HG03139 (cell line): ENCODE data around the gene NAALADL1.
"Not testable (repeated sequence)": the region's sequence is repeated elsewhere in the genome, so short reads cannot be mapped to it uniquely, and the experiment has no call there.

ENCODE experiments used
- ATAC-seq: cut with Tn5 transposase; IDR thresholded peaks from one replicate; pipeline ENCODE4 v1.9.1; 2021; ENCODE audit not compliant: unreplicated experiment

Gene NAALADL1

DNA sequence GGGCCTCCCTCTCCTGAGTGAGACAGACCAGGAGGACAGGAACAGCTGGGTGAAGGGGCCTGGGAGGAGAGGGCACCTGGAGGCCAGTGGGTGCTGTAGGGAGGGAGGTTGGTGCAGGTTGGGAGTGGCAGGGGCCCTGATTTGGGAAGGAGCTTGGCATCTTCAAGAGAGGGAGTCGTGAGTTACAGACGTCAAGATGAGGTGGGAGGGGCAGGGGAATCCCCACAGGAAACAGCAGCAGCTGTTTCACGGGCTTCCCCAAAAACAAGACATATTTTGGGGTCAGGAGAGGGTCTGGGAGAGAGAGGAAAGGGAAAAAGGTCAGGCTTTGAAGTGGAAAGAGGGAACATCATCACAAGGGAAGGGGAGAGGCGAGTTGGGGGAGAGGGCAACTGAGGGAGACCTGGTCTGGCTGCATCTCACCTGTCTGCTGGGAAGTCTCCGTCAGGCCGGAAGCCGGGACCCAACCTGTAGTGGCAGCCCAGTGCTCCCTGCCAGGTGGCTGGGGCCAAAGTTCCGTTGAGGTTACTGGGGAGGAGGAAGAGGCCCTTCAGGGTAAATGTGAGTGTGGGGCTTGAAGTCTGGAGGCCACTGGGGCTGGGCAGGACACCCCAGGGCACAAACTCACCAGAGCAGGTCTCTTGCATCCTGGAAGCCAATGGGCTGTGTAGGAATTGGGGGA, 4.4 kb downstream of the NAALADL1 start:
- no peak for ATAC-seq

DNA sequence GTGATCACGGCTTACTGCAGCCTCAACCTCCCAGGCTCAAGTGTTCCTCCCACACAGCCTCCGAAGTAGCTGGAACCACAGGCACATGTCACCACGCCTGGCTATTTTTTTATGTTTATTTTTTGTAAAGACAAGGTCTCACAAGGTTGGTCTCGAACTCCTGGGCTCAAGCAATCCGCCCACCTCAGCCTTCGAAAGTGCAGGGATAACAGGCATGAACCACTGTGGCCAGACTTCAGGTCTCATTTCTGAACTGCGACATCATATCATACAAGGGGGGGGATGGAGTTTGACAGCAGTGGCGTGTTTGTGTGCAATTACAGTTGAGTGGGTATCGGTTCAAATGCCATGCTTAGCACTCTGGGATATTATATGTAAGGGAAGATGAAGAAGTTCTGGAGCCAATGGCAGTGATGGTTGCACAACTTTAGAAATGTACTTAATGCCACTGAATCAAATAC, 6.9 kb downstream of the NAALADL1 start:
- ATAC-seq: no peak

DNA sequence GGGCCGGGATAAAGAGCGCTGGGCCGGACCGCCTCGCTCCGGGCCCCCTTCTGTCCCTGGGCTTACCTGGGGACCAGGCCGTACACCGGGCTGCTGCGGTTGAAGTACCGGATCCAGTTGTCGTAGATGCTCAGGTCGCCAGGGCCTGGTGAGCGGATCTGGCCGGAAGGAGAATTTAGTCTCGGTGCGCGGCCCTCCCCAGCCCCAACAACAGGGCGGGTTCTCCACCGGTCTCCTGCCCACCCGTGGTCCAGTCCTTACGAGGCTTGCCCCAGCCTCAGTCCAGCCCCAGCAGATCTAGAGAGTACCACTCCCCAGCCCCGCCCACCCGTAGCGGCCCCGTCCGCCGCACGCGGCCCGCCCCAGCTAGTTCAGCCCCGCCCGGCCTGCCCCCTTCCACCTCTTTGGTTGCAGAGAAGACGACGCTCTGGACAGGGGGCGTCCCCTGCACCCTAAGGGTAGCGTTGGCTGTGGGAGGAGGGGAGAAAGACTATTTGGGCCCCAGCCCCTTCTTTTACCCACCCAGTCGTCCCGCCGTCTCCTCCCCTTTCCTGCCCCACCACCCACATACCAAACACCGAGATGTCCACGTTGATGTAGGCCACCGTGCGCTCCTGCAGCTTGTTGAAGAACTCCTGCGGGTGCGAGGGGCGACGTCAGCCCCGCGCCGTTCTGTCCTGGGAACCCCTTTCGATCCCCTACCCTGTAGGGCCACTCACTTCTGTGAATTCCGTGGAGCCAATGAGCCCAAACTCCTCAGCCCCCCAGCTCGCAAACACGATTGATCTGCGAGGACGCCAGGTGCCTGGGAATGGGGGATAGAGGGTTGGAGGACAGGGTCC, 10.6 kb downstream of the NAALADL1 start:
- no peak for ATAC-seq

DNA sequence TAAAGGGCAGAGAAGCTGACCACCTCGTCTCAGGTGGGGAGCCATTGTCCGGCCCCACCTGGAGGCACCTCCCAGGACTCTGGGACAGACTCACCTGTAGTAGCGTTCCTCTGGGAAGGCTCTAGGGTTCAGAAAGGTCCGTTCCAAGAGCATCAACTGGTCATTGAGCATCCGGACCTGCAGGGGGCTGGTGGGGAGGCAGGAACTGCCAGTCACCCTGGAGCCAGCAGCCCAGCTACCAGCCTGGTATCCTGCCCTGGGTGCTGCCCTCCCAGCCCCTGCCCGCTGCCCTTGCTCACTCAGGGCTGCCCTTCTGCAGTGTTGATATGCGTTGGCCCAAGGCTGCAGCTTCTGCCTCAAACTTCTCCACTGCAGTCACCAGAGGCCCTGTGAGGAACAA, 12.6 kb downstream of the NAALADL1 start:
- no peak for ATAC-seq

DNA sequence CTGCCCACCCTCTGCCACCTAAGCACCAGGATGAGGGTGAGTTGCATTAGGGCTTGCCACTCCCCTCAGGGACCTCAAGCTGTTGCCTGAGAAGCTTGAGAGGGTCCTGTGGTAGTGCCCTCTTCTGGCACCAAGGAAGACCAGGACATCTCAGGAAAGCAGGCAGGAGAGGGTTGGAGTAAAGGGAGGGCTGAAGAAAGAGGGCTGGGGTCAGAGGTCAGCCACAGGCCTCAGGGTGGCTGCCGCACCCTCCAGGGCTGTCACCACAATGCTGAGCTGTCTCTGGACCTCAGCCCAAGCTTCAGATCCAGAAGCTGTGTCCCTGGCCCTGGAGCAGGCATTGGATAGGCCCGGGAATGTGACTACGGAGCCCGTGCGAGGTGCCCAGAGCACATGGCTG, 13.3 kb downstream of the NAALADL1 start:
- ATAC-seq: no peak

DNA sequence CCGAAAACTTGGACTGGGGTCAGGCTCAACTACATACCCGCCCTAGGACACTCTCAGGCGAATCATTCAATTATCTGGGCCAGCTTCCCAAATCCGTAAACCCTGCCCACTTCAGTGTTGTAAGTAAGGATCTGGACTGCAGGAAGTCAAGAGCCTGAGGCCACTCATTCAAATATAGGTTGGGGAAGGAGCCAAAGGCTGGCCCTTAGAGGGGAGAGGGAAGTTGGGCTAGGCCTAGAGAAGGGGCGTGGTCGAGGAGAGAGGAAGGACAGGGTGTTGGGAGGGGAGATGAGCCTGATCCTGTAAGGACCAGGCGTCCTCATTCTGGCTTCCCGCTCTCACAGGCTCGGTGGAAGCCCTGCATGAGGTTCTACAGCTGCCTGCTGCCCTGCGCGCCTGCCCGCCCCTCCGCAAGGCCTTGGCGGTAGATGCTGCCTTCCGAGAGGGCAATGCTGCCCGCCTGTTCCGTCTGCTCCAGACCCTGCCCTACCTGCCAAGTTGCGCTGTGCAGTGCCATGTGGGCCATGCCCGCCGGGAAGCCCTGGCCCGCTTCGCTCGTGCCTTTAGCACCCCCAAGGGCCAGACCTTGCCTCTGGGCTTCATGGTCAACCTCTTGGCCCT, 14.4 kb downstream of the NAALADL1 start:
- no peak for ATAC-seq

DNA sequence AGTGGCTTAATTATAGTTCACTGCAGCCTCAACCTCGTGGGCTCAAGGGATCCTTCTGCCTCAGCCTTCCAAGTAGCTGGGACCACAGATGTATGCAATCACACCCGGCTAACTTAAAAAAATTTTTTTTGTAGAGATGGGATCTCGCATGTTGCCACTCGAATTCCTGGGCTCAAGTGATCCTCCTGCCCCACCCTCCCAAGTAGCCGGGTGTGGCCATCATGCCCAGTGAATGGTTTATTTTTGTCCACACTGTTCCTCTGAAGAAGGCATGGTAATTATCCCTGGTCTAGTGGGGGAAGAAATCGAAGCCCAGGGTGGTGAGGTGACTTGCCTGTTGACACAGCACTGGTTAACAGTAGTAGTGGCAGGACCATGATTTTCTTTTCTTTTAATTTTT, 15.5 kb downstream of the NAALADL1 start:
- no peak for ATAC-seq

DNA sequence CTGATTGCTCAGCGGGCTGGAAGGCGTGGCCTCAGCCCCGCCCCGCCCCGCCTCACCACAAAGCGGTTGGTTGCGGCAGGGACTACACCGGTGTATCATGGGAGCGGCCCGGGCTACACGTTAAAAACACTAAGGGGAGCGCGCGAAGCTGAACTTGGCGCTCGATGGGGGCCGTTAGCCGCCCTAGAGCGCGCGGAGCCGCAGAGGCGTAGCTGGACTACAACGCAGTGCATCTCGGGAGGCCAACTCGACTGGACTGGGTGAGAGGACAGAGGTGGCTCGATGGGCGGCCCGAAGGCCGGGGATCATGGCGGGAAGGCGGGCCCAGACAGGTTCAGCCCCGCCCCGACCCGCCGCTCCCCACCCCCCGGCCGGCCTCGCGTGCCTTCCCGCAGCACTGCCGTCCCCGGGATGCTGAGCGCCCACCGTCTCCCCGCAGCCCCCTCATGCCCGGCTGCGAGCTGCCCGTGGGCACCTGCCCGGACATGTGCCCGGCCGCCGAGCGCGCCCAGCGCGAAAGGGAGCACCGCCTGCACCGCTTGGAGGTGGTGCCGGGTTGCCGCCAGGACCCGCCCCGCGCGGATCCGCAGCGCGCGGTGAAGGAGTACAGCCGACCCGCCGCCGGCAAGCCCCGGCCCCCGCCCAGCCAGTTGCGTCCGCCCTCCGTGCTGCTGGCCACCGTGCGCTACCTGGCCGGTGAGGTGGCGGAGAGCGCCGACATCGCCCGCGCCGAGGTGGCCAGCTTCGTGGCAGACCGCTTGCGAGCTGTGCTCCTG, 17.3 kb downstream of the NAALADL1 start, which contains the start of gene SAC3D1:
TSS of gene SAC3D1 (plus strand) at position 364 of the 776 bp plus-strand sequence. CDS start at position 447, 83 bp downstream.
- ATAC-seq: peak; percentile 85

DNA sequence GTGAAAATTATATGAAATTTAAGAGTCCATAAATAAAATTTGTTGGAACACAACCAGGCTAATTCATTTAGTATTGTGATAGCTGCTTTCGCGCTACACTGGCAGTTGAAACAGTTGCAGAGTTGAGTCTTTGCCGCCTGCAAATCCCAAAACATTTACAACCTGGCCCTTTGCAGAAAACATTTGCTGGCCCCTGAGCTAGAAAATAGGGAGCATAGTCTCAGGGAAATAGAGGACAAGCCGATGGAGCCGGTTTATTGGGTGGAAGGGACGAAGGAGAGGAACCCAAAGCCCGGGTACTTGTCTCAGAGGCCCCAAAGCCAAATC, 17.9 kb downstream of the NAALADL1 start:
- no peak for ATAC-seq

DNA sequence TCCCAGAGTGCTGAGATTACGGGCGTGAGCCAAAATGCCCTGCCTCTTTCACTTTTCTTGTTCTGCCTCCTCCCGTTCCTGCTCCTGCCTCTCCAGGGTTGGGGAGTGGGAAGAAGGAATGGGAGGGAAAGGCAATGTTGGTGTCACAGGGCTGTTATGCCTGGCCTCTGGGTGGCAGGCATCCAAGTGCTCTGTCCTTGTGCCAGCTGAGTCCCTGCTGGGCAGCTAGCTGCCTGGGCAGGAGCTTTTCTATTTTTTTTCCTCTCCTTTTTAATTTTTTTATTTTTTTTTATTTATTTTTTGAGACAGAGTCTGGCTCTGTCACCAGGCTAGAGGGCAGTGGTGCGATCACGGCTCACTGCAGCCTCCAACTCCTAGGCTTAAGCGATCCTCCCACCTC, 21.4 kb downstream of the NAALADL1 start:
- no peak for ATAC-seq

DNA sequence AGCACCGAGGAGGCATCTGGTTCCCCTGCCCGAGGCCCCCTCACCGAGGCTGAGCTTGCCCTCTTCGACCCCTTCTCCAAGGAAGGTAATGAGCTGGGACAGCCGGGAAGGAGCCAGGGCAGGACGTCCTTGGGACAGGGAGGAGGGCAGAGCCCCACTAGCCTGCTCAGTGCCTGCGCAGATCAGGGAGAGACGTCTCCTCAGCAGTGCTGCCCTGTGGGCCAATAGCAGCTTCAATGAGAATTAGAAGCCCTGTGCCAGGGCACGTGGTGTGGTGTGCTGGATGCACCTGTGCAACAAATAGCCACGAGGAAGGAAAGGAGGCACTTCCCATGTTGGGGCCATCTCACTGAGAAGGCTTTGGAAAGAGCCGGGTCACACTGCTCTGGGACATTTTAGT, 22.8 kb downstream of the NAALADL1 start:
- no peak for ATAC-seq

DNA sequence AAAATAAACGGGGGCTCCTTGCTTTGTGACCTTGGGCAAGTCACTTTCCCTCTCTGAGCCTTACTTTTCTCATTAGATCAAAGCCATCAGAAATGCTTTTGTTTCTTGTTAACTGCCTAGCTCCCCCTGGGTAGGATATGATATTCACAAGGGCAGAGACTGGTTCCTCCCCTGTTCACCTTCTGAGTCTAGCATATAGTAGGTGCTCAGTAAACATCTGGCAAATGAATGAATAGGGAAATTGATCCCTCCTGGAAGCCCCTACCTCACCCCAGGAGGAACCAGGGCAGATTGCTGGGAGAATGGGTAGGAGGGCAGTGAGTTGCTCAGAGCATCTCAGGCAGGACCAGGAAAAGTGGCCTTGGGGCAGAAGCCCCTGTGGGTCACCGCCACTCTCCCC, 23.9 kb downstream of the NAALADL1 start:
- no peak for ATAC-seq

DNA sequence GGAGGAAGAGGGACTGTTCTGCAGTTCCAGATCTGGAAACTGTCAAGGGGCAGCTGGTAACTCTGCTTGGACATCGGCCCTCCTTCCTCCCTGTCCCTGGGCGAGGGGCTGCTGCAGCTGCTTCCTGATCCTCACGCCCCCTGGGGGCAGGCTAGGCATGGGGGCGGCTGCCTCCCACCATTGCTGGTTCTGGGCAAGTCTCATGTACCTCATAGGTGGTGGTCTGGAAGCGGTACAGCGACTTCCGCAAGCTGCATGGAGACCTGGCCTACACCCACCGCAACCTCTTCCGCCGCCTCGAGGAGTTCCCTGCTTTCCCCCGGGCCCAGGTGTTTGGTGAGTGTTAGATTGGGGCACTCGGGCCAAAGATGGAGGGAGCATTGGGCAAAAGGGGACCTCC, 26.1 kb downstream of the NAALADL1 start:
- no peak for ATAC-seq

DNA sequence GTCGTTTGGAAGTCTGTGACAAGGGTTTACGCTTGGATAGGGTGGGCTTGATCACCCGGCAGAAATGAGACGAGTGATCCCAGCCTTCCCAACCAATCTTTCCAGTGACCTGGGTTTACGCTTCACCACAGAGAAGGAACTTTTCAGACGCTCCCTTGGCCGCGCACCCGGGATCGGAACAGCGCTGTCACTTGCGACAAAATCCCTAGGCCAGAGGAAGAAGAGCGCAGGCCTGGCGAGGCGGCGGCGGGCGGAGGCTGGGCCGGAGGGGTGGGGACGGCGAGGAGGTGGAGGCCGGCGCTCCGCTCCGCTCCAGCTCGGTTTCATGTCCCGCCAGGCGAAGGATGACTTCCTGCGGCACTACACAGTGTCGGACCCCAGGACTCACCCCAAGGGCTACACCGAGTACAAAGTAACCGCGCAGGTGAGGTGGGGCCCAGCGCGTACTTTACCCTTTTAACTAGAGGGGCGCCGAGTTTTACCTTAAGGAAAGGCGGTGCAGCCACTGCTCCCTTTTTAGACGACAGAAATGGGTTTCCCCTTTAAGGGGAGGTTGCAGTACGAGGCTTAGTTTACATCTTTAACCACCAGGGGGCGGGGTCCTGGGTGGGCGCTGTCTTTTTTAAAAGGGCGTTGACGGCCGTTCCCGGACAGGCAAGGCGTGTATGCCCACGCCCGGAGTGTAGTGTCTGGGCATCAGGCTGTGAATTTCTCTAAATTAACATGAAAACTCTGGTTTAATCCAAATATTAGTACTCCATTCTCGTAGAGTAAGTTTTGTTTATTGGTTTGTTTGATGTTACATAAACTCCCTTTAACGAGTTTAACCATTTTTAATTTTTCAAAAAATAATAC, 30.9 kb downstream of the NAALADL1 start, which contains the start of gene SNX15:
TSS of gene SNX15 (plus strand) at position 227 of the 855 bp plus-strand sequence. CDS start at position 326, 99 bp downstream.
- ATAC-seq: peak; percentile 80

DNA sequence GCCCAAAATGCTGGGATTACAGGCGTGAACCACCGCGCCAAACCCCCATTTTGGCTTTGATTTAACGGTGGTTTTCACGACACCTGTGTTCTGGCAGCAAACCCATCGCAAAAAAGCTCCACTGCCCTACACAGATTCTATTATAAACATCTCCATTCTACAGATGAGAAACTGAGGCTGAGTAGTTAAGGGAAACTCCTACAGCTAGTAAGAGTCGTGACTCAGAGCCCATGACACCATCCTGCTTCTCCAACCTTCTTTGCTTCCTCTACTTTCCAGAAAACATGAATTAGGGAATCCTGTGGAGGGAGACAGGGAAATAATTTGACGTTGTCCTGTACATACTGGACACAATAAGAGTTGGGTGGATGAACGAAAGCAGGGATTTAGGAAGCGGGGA, 31.5 kb downstream of the NAALADL1 start:
- ATAC-seq: no peak

DNA sequence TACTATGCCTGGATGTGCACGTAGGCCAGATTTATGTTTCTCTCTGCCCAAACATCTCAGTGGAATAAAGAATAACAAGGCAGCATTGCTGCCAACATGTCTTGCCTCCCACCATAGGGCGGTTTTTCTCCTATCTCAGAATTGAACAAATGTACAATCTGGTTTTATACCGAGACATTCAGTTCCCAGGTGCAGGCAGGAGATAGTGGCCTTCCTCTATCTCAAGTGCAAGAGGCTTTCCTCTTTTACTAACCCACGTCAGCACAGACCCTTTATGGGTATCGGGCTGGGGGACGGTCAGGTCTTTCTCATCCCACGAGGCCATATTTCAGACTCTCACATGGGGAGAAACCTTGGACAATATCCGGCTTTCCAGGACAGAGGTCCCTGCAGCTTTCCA, 34.9 kb downstream of the NAALADL1 start:
- not testable (repeated sequence) for ATAC-seq

DNA sequence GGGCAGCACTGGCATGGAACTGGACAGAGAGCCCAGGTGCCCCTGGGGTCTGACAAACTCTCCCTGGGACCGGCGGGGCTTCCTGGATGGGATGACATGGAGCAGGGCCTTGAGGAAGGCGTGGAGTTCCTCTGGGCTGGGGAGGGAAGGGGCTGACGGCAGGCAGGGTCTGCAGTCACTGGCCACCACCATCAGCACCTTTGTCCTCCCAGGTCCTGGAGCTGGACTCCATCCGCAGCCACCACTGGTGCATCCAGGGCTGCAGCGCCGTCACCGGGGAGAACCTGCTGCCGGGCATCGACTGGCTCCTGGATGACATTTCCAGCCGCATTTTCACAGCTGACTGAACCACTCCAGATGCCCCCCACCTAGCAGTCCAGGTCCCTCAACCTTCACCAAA, 36.8 kb downstream of the NAALADL1 start:
- no peak for ATAC-seq

DNA sequence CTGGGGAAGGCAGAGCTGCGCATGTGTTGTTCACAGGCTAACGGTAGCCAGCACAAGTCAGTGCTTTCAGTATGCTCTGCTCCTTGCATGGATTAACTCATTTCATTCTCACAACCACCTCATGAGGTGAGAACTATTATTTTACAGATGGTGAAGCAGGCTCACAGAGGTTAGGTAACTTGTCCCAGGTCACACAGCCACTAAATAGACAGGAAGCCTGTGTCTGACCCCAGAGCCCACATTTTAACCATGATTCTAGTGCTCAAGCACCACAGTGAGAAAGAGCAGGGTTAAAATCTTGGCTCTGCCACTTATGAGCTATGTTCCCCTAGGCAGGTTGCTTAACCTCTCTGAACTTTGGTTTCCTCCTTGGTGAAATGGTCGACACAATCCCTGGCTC, 37.4 kb downstream of the NAALADL1 start:
- ATAC-seq: no peak

DNA sequence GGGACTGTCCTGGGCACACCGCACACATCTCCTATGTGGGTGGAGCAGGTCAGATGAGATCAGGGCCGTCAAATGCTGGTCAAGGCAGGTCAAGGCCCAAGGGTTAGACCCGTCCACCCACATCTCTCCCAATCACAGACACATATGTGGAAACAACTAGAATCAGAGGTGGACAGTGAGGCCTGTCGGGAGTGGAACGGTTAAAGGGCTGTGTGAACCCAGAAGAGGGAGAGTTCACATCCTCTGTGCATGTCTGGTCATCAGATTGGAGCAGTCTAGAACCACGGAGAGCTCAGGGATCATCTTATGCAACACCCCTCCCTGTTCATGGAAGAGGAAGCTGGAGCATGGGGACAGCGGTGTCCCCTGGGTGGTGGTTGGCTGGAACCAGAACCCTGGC, 38.5 kb downstream of the NAALADL1 start:
- no peak for ATAC-seq

DNA sequence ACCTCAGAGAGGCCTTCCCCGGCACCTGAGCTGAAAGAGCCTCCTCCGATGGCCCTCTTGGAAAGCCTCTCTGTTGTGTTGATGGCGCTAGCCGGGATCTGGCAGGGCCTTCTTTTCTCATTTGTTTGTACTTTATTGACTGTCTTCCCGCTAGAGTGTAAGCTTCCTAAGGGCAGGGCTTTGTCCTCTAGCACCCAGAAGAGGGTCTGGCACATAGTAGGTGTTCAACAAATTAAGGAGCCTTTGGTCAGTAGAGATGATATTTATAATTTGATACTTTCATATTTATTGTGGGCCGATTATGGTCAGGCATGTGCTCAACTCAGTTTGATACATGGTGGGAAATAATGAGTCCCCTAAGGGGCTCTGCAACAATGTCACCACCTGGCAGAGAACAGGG, 40.4 kb downstream of the NAALADL1 start:
- ATAC-seq: no peak
